Measurements from ENCODE around the gene GFY.

Gene GFY

GRCh38 chr19:49391581-49392399 is 33.4 kb upstream of the GFY start (continued):
- TF ChIP-seq ZBTB8A (tag by site-specific recombination; IDR thresholded peaks at IDR 0.05), result no peak
- 0 out of 2 replicates have a peak, but pooled peaks have one; percentile 42 for TF ChIP-seq ZNF148 (tag by site-specific recombination; IDR thresholded peaks at IDR 0.05; ENCODE audit: borderline replicate concordance)
- TF ChIP-seq ZNF175 (tag by site-specific recombination; IDR thresholded peaks at IDR 0.05), result no peak
- TF ChIP-seq CTCF (tag by site-specific recombination; IDR thresholded peaks at IDR 0.05), result peak; percentile 94
- no peak; the same call in 1 of the 2 replicates for TF ChIP-seq ZFHX2 (tag by site-specific recombination; conservative IDR thresholded peaks at IDR 0.05)
- TF ChIP-seq ZNF391 (tag by site-specific recombination; IDR thresholded peaks at IDR 0.05; ENCODE audit: borderline replicate concordance, low read depth), result peak; percentile 56; the same call in 1 of the 2 replicates
- TF ChIP-seq ZNF248 (tag by site-specific recombination; IDR thresholded peaks at IDR 0.05), result 0 out of 2 replicates have a peak, but pooled peaks have one; percentile 38
- TF ChIP-seq ZNF785 (tag by site-specific recombination; IDR thresholded peaks at IDR 0.05), result no peak
- TF ChIP-seq ZNF692 (tag by site-specific recombination; IDR thresholded peaks at IDR 0.05), result peak; percentile 48; the same call in 1 of the 2 replicates
- peak; percentile 37; the same call in 1 of the 2 replicates for TF ChIP-seq IKZF3 (tag by site-specific recombination; IDR thresholded peaks at IDR 0.05)
- no peak for TF ChIP-seq PRDM4 (tag by site-specific recombination; IDR thresholded peaks at IDR 0.05)
- no peak for TF ChIP-seq OVOL3 (tag by site-specific recombination; IDR thresholded peaks at IDR 0.05)
- TF ChIP-seq SP7 (tag by site-specific recombination; IDR thresholded peaks at IDR 0.05), result peak; percentile 26; the same call in 1 of the 2 replicates
- TF ChIP-seq PRDM10 (tag by site-specific recombination; IDR thresholded peaks at IDR 0.05), result 0 out of 2 replicates have a peak, but pooled peaks have one; percentile 8
- TF ChIP-seq BCL6B (tag by site-specific recombination; IDR thresholded peaks at IDR 0.05), result 0 out of 2 replicates have a peak, but pooled peaks have one; percentile 5
- TF ChIP-seq SP3 (tag by site-specific recombination; IDR thresholded peaks at IDR 0.05), result peak; percentile 41
- TF ChIP-seq BCL11A (tag by site-specific recombination; IDR thresholded peaks at IDR 0.05; ENCODE audit: low read depth), result no peak
- TF ChIP-seq GFI1B (tag by site-specific recombination; IDR thresholded peaks at IDR 0.05), result no peak
- no peak for TF ChIP-seq KLF1 (tag by site-specific recombination; IDR thresholded peaks at IDR 0.05)
- TF ChIP-seq GLIS1 (tag by site-specific recombination; IDR thresholded peaks at IDR 0.05), result peak; percentile 21; the same call in 1 of the 2 replicates
- TF ChIP-seq ZBTB20 (tag by site-specific recombination; IDR thresholded peaks at IDR 0.05), result no peak; the same call in 1 of the 2 replicates
